ENCODE results near the gene COMMD2. TPM values are rescaled to one million over a fixed set of nuclear protein-coding genes. Genes with fewer than 3 reads are reported as not detected.

The COMMD2 gene
- total RNA-seq, 2 donors from 2014 or later = 65.3 to 77.0 TPM

GRCh38 chr3:149703466-149703865 is 48.8 kb downstream of the COMMD2 start:
- H3K4me3 ChIP-seq (ENCODE audit: low read length) = no peak overlapping the region
- Mint-ChIP-seq H3K4me3 (no peak overlapping the region), H3K4me1 (no peaks in the 10 kb centered on the region), H3K36me3 (ENCODE audit: low read depth) (peaks cover 2% of the 10 kb centered on the region), H3K9me3 (peaks cover 16% of the 10 kb centered on the region), H3K27me3 (ENCODE audit: insufficient read depth) (no peaks in the 10 kb centered on the region), H3K27ac (no peak overlapping the region)
- TF ChIP-seq, protein P1, sequence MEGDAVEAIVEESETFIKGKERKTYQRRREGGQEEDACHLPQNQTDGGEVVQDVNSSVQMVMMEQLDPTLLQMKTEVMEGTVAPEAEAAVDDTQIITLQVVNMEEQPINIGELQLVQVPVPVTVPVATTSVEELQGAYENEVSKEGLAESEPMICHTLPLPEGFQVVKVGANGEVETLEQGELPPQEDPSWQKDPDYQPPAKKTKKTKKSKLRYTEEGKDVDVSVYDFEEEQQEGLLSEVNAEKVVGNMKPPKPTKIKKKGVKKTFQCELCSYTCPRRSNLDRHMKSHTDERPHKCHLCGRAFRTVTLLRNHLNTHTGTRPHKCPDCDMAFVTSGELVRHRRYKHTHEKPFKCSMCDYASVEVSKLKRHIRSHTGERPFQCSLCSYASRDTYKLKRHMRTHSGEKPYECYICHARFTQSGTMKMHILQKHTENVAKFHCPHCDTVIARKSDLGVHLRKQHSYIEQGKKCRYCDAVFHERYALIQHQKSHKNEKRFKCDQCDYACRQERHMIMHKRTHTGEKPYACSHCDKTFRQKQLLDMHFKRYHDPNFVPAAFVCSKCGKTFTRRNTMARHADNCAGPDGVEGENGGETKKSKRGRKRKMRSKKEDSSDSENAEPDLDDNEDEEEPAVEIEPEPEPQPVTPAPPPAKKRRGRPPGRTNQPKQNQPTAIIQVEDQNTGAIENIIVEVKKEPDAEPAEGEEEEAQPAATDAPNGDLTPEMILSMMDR (conservative IDR thresholded peaks at IDR 0.05) = no peak
- H3K27ac ChIP-seq (ENCODE audit: low read depth, low read length) = no peak overlapping the region
- no peaks in the 10 kb centered on the region for H3K27me3 ChIP-seq (ENCODE audit: control insufficient read depth, insufficient read depth, low read length, poor library complexity, severe bottlenecking)
- no peaks in the 10 kb centered on the region for H3K4me1 ChIP-seq (ENCODE audit: control insufficient read depth, insufficient read depth, low read length)
- no peak overlapping the region for H3K9ac ChIP-seq (ENCODE audit: extremely low read depth, low read length, poor library complexity, severe bottlenecking)
- DNase-seq = no peak
- H3K9me3 ChIP-seq (ENCODE audit: control insufficient read depth, low read length) = peaks cover 6% of the 10 kb centered on the region
- no peaks in the 10 kb centered on the region for H3K36me3 ChIP-seq (ENCODE audit: control insufficient read depth, insufficient read depth, low read length)
- 90% methylated on average over 2 of the region's 2 CpGs for WGBS, 2 experiments (ENCODE audit: insufficient coverage in 1 of 2, insufficient read length in 1 of 2)

DNA sequence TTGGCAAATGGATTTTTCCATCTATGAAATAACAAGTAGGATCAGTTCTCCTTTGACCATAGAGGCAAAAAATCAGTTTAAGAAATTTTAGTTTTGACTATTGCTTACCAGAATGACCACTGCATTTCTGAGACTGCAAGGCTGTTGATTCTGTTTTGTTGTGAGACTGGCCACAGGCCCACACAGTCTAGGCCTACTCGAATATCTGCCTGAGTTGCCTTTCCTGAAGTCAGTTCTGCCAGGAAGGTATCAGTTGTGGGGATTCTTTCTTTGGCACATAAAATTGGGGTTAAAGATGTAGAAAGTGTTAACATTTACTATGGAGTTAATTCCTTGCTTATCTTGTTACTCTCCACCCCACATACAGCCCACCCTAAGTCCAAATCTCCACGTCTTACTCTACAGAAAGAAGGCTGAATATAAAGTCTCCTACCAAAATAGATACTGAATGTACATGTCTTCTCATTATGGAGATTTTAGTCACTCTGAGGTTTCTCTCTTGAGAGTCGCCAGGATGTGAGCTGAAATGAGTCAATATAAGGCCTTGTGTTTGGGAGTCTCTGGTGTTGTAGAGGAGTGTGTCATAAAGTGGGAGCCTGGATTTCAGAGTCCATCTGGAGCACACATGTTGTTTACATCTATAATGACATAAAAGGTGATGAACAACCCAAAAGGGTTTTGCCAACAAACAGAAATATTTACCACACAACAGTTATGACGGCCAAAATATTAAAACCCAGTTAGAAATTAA is 49.4 kb downstream of the COMMD2 start:
- Histone ChIP-seq H3K9me3 (ENCODE audit: control insufficient read depth, low read length) (peaks cover 12% of the 10 kb centered on the region), H3K4me3 (ENCODE audit: low read length) (no peak overlapping the region), H3K36me3 (ENCODE audit: control insufficient read depth, insufficient read depth, low read length) (no peaks in the 10 kb centered on the region), H3K27me3 (ENCODE audit: control insufficient read depth, insufficient read depth, low read length, poor library complexity, severe bottlenecking) (no peaks in the 10 kb centered on the region), H3K27ac (ENCODE audit: low read depth, low read length) (no peak overlapping the region), H3K9ac (ENCODE audit: extremely low read depth, low read length, poor library complexity, severe bottlenecking) (no peak overlapping the region), H3K4me1 (ENCODE audit: control insufficient read depth, insufficient read depth, low read length) (no peaks in the 10 kb centered on the region)
- DNase-seq = no peak
- H3K36me3 Mint-ChIP-seq (ENCODE audit: low read depth) = peaks cover 8% of the 10 kb centered on the region
- H3K27ac Mint-ChIP-seq = no peak overlapping the region
- H3K9me3 Mint-ChIP-seq = peaks cover 22% of the 10 kb centered on the region
- no peaks in the 10 kb centered on the region for H3K4me1 Mint-ChIP-seq
- H3K27me3 Mint-ChIP-seq (ENCODE audit: insufficient read depth) = no peaks in the 10 kb centered on the region
- TF ChIP-seq, protein P1 (conservative IDR thresholded peaks at IDR 0.05) = no peak
- no peak overlapping the region for H3K4me3 Mint-ChIP-seq
- 68% methylated on average over 4 of the region's 4 CpGs; no CpG with 5 or more reads in 1 of the 2 experiments for WGBS, 2 experiments (ENCODE audit: insufficient coverage in 1 of 2, insufficient read length in 1 of 2)

DNA sequence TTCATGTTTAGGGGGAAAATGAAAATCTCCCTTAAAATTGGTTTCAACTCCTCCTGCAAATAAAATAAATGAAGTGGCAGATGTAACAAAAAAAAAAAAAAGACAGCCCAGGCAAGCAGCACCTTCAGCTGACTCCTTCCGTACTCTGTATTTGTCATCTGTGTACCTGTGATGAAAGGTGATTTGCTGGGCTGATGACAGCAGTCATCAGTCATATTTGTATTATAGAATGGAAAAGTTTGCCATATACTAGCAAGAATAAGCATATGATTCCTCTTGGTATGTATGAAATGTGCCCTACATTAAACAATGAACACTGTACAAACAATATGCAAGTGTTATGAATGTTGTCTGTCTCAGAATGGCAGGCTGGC is 50.3 kb downstream of the COMMD2 start:
- H3K27ac ChIP-seq (ENCODE audit: low read depth, low read length) = no peak overlapping the region

More for the DNA sequence above, 50.3 kb downstream of the COMMD2 start:
- Mint-ChIP-seq H3K4me1 (no peaks in the 10 kb centered on the region), H3K4me3 (no peak overlapping the region), H3K27me3 (ENCODE audit: insufficient read depth) (no peaks in the 10 kb centered on the region), H3K27ac (no peak overlapping the region), H3K9me3 (peaks cover 31% of the 10 kb centered on the region), H3K36me3 (ENCODE audit: low read depth) (peaks cover 11% of the 10 kb centered on the region)
- no peaks in the 10 kb centered on the region for H3K4me1 ChIP-seq (ENCODE audit: control insufficient read depth, insufficient read depth, low read length)
- TF ChIP-seq, protein P1 (conservative IDR thresholded peaks at IDR 0.05) = no peak
- WGBS, 2 experiments (ENCODE audit: insufficient coverage in 1 of 2, insufficient read length in 1 of 2) = 83 to 100% methylated on average over 1 of the region's 1 CpG
- H3K9ac ChIP-seq (ENCODE audit: extremely low read depth, low read length, poor library complexity, severe bottlenecking) = no peak overlapping the region
- no peak overlapping the region for H3K4me3 ChIP-seq (ENCODE audit: low read length)
- peaks cover 19% of the 10 kb centered on the region for H3K9me3 ChIP-seq (ENCODE audit: control insufficient read depth, low read length)
- H3K36me3 ChIP-seq (ENCODE audit: control insufficient read depth, insufficient read depth, low read length) = no peaks in the 10 kb centered on the region
- no peaks in the 10 kb centered on the region for H3K27me3 ChIP-seq (ENCODE audit: control insufficient read depth, insufficient read depth, low read length, poor library complexity, severe bottlenecking)
- no peak for DNase-seq

Data from endodermal cell (in vitro differentiated cells).